ENCODE measurements around the gene CCNA2.

DNA sequence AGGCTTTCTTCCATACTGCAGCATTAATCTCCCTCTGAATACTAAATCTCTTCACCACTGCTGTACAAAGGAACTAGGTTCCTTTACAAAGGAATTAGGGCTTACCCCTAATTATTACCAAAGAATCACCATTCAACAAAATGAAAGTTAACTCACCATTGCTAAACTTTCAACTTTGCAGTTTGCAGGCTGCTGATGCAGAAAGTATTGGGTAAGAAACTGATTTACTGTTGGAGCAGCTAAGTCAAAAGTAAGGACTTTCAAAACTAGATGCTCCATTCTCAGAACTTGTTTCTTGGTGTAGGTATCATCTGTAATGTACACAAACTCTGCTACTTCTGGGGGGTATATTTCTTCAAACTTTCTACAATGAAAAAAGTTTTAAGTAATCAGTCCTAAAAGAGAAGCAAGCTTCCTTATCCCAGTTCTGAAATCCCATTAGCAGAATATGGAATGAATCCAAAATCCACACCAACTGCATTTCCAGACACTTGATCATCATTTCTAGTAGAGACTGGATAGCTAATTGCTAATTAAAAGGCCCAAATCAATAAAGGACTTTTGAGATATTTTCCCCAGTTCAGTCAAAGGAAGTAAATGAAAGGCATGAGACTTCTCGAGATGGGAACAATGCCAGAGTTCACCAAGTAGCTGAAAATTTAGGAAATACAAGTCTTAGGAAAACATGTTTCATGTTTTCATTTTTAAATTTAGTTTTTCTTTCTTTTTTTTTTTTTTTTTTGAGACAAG lies 4.3 kb downstream of the CCNA2 start:
- no peak for TF ChIP-seq POLR2AphosphoS5 (IDR thresholded peaks at IDR 0.05)
- no peak for TF ChIP-seq CTCF (IDR thresholded peaks at IDR 0.05)

All from breast epithelium (tissue), 3 donors.